Osteoblast (primary cell): ENCODE measurements around the gene KIT. TPM values are rescaled to one million over a fixed set of nuclear protein-coding genes. Genes with fewer than 3 reads are reported as not detected.

ENCODE experiments used
- DNase-seq: peaks from one replicate; pipeline ENCODE4 v3.0.0; 2011; ENCODE audit warnings: low spot score, mixed read lengths; ENCODE audit not compliant: insufficient read length; ENCODE audit errors: missing footprints
- H2AFZ ChIP-seq: 2 replicates; pipeline ENCODE4 v1.6.0; 2011; ENCODE audit warnings: mild to moderate bottlenecking, low read length
- H3K27ac ChIP-seq: 2 replicates; pipeline ENCODE4 v1.5.1; 2011; ENCODE audit warnings: mild to moderate bottlenecking, low read depth, low read length, moderate library complexity
- H3K27me3 ChIP-seq: 2 replicates; pipeline ENCODE4 v1.6.0; 2012; ENCODE audit warnings: mild to moderate bottlenecking, control low read depth, inconsistent platforms, low read length, moderate library complexity; ENCODE audit not compliant: insufficient read depth
- H3K36me3 ChIP-seq: 2 replicates; pipeline ENCODE4 v1.5.1; 2011; ENCODE audit warnings: mild to moderate bottlenecking, low read length, control low read depth, moderate library complexity; ENCODE audit not compliant: insufficient read depth
- H3K4me1 ChIP-seq: 2 replicates; pipeline ENCODE4 v1.5.1; 2011; ENCODE audit warnings: mild to moderate bottlenecking, low read length, control low read depth, moderate library complexity; ENCODE audit not compliant: insufficient read depth
- H3K4me2 ChIP-seq: 2 replicates; pipeline ENCODE4 v1.6.0; 2011; ENCODE audit warnings: mild to moderate bottlenecking, low read length; ENCODE audit not compliant: insufficient read depth
- H3K4me3 ChIP-seq: fragments of 200-600 bp; sonication (generic); 3 replicates; pipeline ENCODE4 v1.5.1; 2012; ENCODE audit warnings: mild to moderate bottlenecking, low read length, inconsistent platforms; ENCODE audit not compliant: insufficient read depth
- H3K79me2 ChIP-seq: 2 replicates; pipeline ENCODE4 v1.6.0; 2012; ENCODE audit warnings: mild to moderate bottlenecking, low read length, control low read depth, inconsistent platforms; ENCODE audit not compliant: insufficient read depth
- H3K9me3 ChIP-seq: 2 replicates; pipeline ENCODE4 v1.5.1; 2011; ENCODE audit warnings: low read depth, low read length, control low read depth
- H4K20me1 ChIP-seq: 2 replicates; pipeline ENCODE4 v1.6.0; 2012; ENCODE audit warnings: mild to moderate bottlenecking, low read length, control low read depth; ENCODE audit not compliant: insufficient read depth
- CTCF ChIP-seq: IDR thresholded peaks from 2 replicates; pipeline ENCODE4 v1.5.1; 2011; ENCODE audit warnings: mild to moderate bottlenecking, low read depth, low read length, moderate library complexity; ENCODE audit errors: extremely low read depth
- total RNA-seq: library from RNA; depleted of rRNA; stranded (reverse); fragments of >200 nt; gene quantifications from 2 replicates; pipeline ENCODE4 v1.2.3, GENCODE V29; 2012

Gene KIT
- total RNA-seq, 1 donor = 0.36 TPM

GRCh38 chr4:54685810-54686209 is 28.1 kb downstream of the KIT start:
- peaks cover 5% of the 10 kb centered on the region for H3K4me1 ChIP-seq
- H3K4me2 ChIP-seq = no peak overlapping the region
- no peaks in the 10 kb centered on the region for H3K36me3 ChIP-seq
- H3K4me3 ChIP-seq = no peak overlapping the region
- DNase-seq = no peak
- H4K20me1 ChIP-seq = no peaks in the 10 kb centered on the region
- H3K27me3 ChIP-seq = peaks cover under 1% of the 10 kb centered on the region
- H3K9me3 ChIP-seq = no peaks in the 10 kb centered on the region
- H3K27ac ChIP-seq = no peak overlapping the region
- no peak for TF ChIP-seq CTCF
- no peaks in the 10 kb centered on the region for H3K79me2 ChIP-seq
- no peak overlapping the region for H2AFZ ChIP-seq

- no peak for TF ChIP-seq CTCF
- no peak for DNase-seq
- H3K9me3 ChIP-seq = no peaks in the 10 kb centered on the region
- no peak overlapping the region for H3K4me3 ChIP-seq
- H3K79me2 ChIP-seq = no peaks in the 10 kb centered on the region
- no peaks in the 10 kb centered on the region for H4K20me1 ChIP-seq
- H3K36me3 ChIP-seq = no peaks in the 10 kb centered on the region
- peaks cover 5% of the 10 kb centered on the region for H3K4me1 ChIP-seq
- no peak overlapping the region for H2AFZ ChIP-seq
- no peak overlapping the region for H3K27ac ChIP-seq
- peaks cover 4% of the 10 kb centered on the region for H3K27me3 ChIP-seq
- no peak overlapping the region for H3K4me2 ChIP-seq
Observed at GRCh38 chr4:54687887-54688841, 30.4 kb downstream of the KIT start.

- no peak overlapping the region for H3K4me3 ChIP-seq
- no peak overlapping the region for H3K27ac ChIP-seq
- no peak overlapping the region for H2AFZ ChIP-seq
- DNase-seq = no peak
- H3K27me3 ChIP-seq = peaks cover 6% of the 10 kb centered on the region
- H3K4me1 ChIP-seq = no peaks in the 10 kb centered on the region
- no peaks in the 10 kb centered on the region for H4K20me1 ChIP-seq
- no peaks in the 10 kb centered on the region for H3K79me2 ChIP-seq
- no peaks in the 10 kb centered on the region for H3K9me3 ChIP-seq
- no peak for TF ChIP-seq CTCF
- H3K36me3 ChIP-seq = no peaks in the 10 kb centered on the region
- no peak overlapping the region for H3K4me2 ChIP-seq
Observed at GRCh38 chr4:54695337-54695736, 37.6 kb downstream of the KIT start.

GRCh38 chr4:54695788-54696187 is 38.0 kb downstream of the KIT start:
- Histone ChIP-seq H3K36me3 (no peaks in the 10 kb centered on the region), H3K4me2 (no peak overlapping the region), H2AFZ (no peak overlapping the region), H3K27ac (no peak overlapping the region), H3K27me3 (peaks cover 6% of the 10 kb centered on the region), H3K4me3 (no peak overlapping the region), H3K9me3 (no peaks in the 10 kb centered on the region), H4K20me1 (no peaks in the 10 kb centered on the region), H3K4me1 (no peaks in the 10 kb centered on the region), H3K79me2 (no peaks in the 10 kb centered on the region)
- no peak for TF ChIP-seq CTCF
- no peak for DNase-seq
